Lung (tissue), 12 donors: ENCODE measurements around the gene SLC35A4. TPM values are rescaled to one million over a fixed set of nuclear protein-coding genes. Genes with fewer than 3 reads are reported as not detected.
A peak's percentile ranks its signal among the peaks of the same experiment; 100 is the strongest.
"Not testable (repeated sequence)": the region's sequence is repeated elsewhere in the genome, so short reads cannot be mapped to it uniquely, and the experiment has no call there.

ENCODE experiments used
- ATAC-seq: fragments of 200-7000 bp; cut with Tn5 transposase; one replicate; pipeline ENCODE4 v1.9.1; 2020; ENCODE audit warnings: moderate number of reproducible peaks; ENCODE audit not compliant: insufficient read depth, low FRiP score
- DNase-seq, 3 donors: peaks; one replicate each; pipeline ENCODE4 v3.0.0-alpha.2; 2013 to 2017
- H3K27ac ChIP-seq, 2 donors: one replicate each; pipeline ENCODE4 v1.5.1; 2013; ENCODE audit warnings: mild to moderate bottlenecking in 2 of 2, moderate library complexity in 2 of 2, control low read depth in 1 of 2, inconsistent platforms in 1 of 2, low read depth in 1 of 2, low read length in 1 of 2
- H3K27me3 ChIP-seq, 3 donors: one replicate each; pipeline ENCODE4 v1.5.1; 2013; ENCODE audit warnings: low read length in 2 of 3; ENCODE audit not compliant: control insufficient read depth in 3 of 3, insufficient read depth in 3 of 3
- H3K36me3 ChIP-seq, 4 donors: one replicate each; pipeline ENCODE4 v1.5.1; 2013; ENCODE audit warnings: low read length in 4 of 4, mild to moderate bottlenecking in 1 of 4, moderate library complexity in 1 of 4; ENCODE audit not compliant: control insufficient read depth in 4 of 4, insufficient read depth in 4 of 4
- H3K4me1 ChIP-seq, 5 donors: one replicate each; pipeline ENCODE4 v1.5.1; 2013; ENCODE audit warnings: low read length in 5 of 5, mild to moderate bottlenecking in 2 of 5, moderate library complexity in 1 of 5; ENCODE audit not compliant: control insufficient read depth in 5 of 5, insufficient read depth in 5 of 5
- H3K4me3 ChIP-seq: one replicate; pipeline ENCODE4 v1.5.1; 2013; ENCODE audit warnings: mild to moderate bottlenecking, control low read depth, moderate library complexity
- H3K9ac ChIP-seq, 2 donors: one replicate each; pipeline ENCODE4 v1.5.1; 2013; ENCODE audit warnings: low read length in 2 of 2, control low read depth in 1 of 2; ENCODE audit not compliant: insufficient read depth in 1 of 2
- H3K9me3 ChIP-seq, 4 donors: one replicate each; pipeline ENCODE4 v1.5.1; 2013; ENCODE audit warnings: low read length in 3 of 4, mild to moderate bottlenecking in 1 of 4, moderate library complexity in 1 of 4; ENCODE audit not compliant: control insufficient read depth in 4 of 4, insufficient read depth in 3 of 4
- CTCF ChIP-seq: IDR thresholded peaks from 2 replicates; pipeline ENCODE4 v1.5.1; 2012; ENCODE audit warnings: mild to moderate bottlenecking; ENCODE audit errors: control extremely low read depth, extremely low read depth
- WGBS, 2 donors: extraction: QIAGEN DNeasy Blood & Tissue Kit; methylation state at CpG; one replicate each; pipeline ENCODE4 v1.1.7; 2013; 5-methylcytosine and 5-hydroxymethylcytosine counted together
- polyA plus RNA-seq, 2 donors: library from polyadenylated mRNA; stranded (reverse); fragments of 200-250 nt; gene quantifications; one replicate each; pipeline ENCODE4 v1.2.1, GENCODE V29; 2013
- total RNA-seq, 2 donors: library from RNA; depleted of rRNA in 1 of 2; stranded (reverse); fragments of >200 nt in 1 of 2; gene quantifications; one replicate each; pipeline ENCODE4 v1.2.1, GENCODE V29; 2014 to 2021
- donor health status: control.
- donor health status: control.
- donor health status: Bipolar disorder and iron deficiency.
- donor health status: healthy.
- donor health status: DM: yes; HTN: yes; CAD: no.

Gene SLC35A4
- total and polyA plus RNA-seq, 4 donors = 10.7 to 94.4 (median 66.3) TPM

DNA sequence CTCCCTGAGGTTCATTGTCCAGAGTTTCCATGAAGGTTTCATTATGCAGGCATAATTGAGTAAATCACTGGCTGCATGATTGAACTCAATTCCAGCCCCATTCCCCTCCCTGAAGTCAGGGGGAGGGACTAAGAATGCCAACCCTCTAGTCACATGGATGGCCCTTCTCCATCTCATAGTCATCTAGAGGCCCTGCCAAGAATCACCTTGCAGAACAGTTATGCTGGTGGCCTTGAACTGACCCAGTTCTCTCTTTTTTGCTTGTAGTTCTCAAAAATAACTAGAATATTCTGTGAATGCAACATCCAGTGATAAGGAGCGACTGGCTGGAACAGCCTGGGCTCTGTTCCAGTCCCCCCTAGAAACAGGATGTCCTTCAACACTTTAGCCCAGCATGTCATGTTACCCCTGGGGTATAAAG lies 31.7 kb downstream of the SLC35A4 start:
- DNase-seq (peak in 1 of 3 donors; percentile 21), ATAC-seq (no peak)
- Histone ChIP-seq H3K27ac (no peak overlapping the region), H3K4me1 (peaks cover 0 to 13% (median 0%) of the 10 kb centered on the region in 5 donors), H3K27me3 (no peaks in the 10 kb centered on the region), H3K36me3 (no peaks in the 10 kb centered on the region), H3K9me3 (no peaks in the 10 kb centered on the region), H3K4me3 (no peak overlapping the region), H3K9ac (no peak overlapping the region)
- TF ChIP-seq CTCF = no peak
- 12 to 32% methylated on average over 1 of the region's 1 CpG for WGBS, 2 donors

DNA sequence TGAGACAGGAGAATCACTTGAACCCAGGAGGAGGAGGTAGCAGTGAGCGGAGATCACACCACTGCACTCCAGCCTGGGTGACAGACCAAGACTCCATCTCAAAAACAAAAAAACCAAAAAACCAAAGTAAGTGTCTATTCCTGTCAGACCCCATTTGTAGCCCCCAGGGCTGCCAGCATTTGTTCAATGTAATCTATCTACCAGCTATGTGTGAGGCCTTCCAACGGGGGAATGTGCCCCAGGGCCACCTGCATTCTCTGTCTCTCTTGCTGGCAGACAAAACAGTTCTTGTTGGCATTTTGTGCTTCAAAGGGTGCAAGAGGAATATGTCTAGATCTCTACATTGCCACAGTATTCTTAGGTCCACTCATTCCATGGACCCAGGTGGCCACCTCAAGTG lies 34.2 kb downstream of the SLC35A4 start:
- H3K27ac ChIP-seq = no peak overlapping the region
- ATAC-seq = no peak
- peaks cover 0 to 13% (median 0%) of the 10 kb centered on the region in 5 donors for H3K4me1 ChIP-seq
- no peak for DNase-seq
- no peak for TF ChIP-seq CTCF
- H3K9ac ChIP-seq = no peak overlapping the region
- no peak overlapping the region for H3K4me3 ChIP-seq
- 93 to 95% methylated on average over 2 of the region's 2 CpGs for WGBS, 2 donors
- no peaks in the 10 kb centered on the region for H3K27me3 ChIP-seq
- no peaks in the 10 kb centered on the region for H3K36me3 ChIP-seq
- no peaks in the 10 kb centered on the region for H3K9me3 ChIP-seq

- Histone ChIP-seq H3K4me1 (peaks cover 0 to 13% (median 0%) of the 10 kb centered on the region in 5 donors), H3K9ac (no peak overlapping the region), H3K27me3 (no peaks in the 10 kb centered on the region), H3K4me3 (no peak overlapping the region), H3K9me3 (no peaks in the 10 kb centered on the region), H3K27ac (no peak overlapping the region), H3K36me3 (no peaks in the 10 kb centered on the region)
- ATAC-seq (no peak), DNase-seq (no peak)
- no peak for TF ChIP-seq CTCF
Observed at GRCh38 chr5:140600096-140600495, 35.5 kb downstream of the SLC35A4 start.

GRCh38 chr5:140602147-140602546 lies 37.5 kb downstream of the SLC35A4 start:
- no peaks in the 10 kb centered on the region for H3K4me1 ChIP-seq
- no peaks in the 10 kb centered on the region for H3K9me3 ChIP-seq
- TF ChIP-seq CTCF = no peak
- 69 to 71% methylated on average over 4 of the region's 4 CpGs for WGBS, 2 donors
- no peak for DNase-seq
- no peaks in the 10 kb centered on the region for H3K36me3 ChIP-seq
- no peaks in the 10 kb centered on the region for H3K27me3 ChIP-seq
- no peak overlapping the region for H3K27ac ChIP-seq
- H3K9ac ChIP-seq = no peak overlapping the region
- no peak overlapping the region for H3K4me3 ChIP-seq
- no peak for ATAC-seq

DNA sequence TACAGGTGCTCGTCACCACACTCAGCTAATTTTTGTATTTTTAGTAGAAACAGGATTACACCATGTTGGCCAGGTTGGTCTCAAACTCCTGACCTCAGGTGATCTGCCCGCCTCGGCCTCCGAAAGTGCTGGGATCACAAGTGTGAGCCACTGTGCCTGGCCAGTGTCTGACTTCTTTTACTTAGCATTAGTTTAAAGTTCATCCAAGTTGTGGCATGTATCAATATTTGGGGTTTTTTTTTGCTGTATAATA lies 38.7 kb downstream of the SLC35A4 start:
- H3K27me3 ChIP-seq, H3K9me3 ChIP-seq, H3K27ac ChIP-seq, H3K36me3 ChIP-seq, H3K9ac ChIP-seq, ATAC-seq, DNase-seq, H3K4me1 ChIP-seq, H3K4me3 ChIP-seq: not testable (repeated sequence)
- 94 to 97% methylated on average over 4 of the region's 4 CpGs for WGBS, 2 donors
